Stimulated activated naive B cell treated with anti-CD40 and anti-IgM and Interleukin-4, amounts not matched to agents 10 μg/mL and 1 μg/mL and 100 μg/mL, for 72 hours (primary cell): Measurements from ENCODE around the gene SIGLEC10.
"Not testable (repeated sequence)": the region's sequence is repeated elsewhere in the genome, so short reads cannot be mapped to it uniquely, and the experiment has no call there.

ENCODE experiments used
- ATAC-seq, 2 donors: fragments of 150-1000 bp; cut with Tn5 transposase; replicated peaks; 2 replicates each; pipeline ENCODE4 v1.10.0; 2021; ENCODE audit warnings: moderate library complexity in 1 of 2
- DNase-seq: peaks from one replicate; pipeline ENCODE4 v3.0.0; 2021
- H3K27ac Mint-ChIP-seq: one replicate; pipeline ENCODE4 v1.8.0; 2022; ENCODE audit warnings: mild to moderate bottlenecking, mixed read lengths
- H3K27me3 Mint-ChIP-seq, 2 donors: one replicate each; pipeline ENCODE4 v1.8.0; 2022; ENCODE audit warnings: mixed read lengths in 2 of 2
- H3K36me3 Mint-ChIP-seq, 2 donors: one replicate each; pipeline ENCODE4 v1.8.0; 2022; ENCODE audit warnings: mixed read lengths in 2 of 2, mild to moderate bottlenecking in 1 of 2
- H3K4me1 Mint-ChIP-seq, 2 donors: one replicate each; pipeline ENCODE4 v1.8.0; 2022; ENCODE audit warnings: mixed read lengths in 2 of 2, mild to moderate bottlenecking in 1 of 2
- H3K4me3 Mint-ChIP-seq, 2 donors: one replicate each; pipeline ENCODE4 v1.8.0; 2022; ENCODE audit warnings: mild to moderate bottlenecking in 2 of 2, mixed read lengths in 2 of 2, moderate library complexity in 1 of 2
- H3K9me3 Mint-ChIP-seq, 2 donors: one replicate each; pipeline ENCODE4 v1.8.0; 2022; ENCODE audit warnings: mixed read lengths in 2 of 2, mild to moderate bottlenecking in 1 of 2

Gene SIGLEC10

GRCh38 chr19:51421229-51422052, 4.0 kb upstream of the SIGLEC10 start:
- Mint-ChIP-seq H3K9me3 (peaks cover 0 to 3% of the 10 kb centered on the region in 2 donors), H3K27me3 (peaks cover 5 to 8% of the 10 kb centered on the region in 2 donors), H3K4me1 (peaks cover 32 to 54% of the 10 kb centered on the region in 2 donors), H3K27ac (peak overlapping the region; percentile 69), H3K4me3 (peak overlapping the region; percentile 36 to 76), H3K36me3 (peaks cover 2 to 5% of the 10 kb centered on the region in 2 donors)
- DNase-seq: no peak
- ATAC-seq: no peak

DNA sequence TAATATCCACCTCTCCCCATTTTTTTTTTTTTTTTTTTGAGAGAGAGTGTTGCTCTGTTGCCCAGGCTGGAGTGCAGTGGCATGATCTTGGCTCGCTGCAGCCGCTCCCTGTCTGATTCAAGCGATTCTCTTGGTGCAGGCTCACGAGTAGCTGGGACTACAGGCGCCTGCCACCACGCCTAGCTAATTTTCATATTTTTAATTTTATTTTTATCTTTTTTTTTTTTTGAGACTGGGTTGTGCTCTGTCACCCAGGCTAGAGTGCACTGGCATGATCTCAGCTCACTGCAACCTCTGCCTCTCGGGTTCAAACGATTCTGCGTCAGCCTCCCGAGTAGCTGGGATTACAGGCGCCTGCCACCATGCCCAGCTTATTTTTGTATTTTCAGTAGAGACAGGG, 3.1 kb upstream of the SIGLEC10 start:
- not testable (repeated sequence) for ATAC-seq, H3K36me3 Mint-ChIP-seq, DNase-seq, H3K4me3 Mint-ChIP-seq, H3K27ac Mint-ChIP-seq, H3K27me3 Mint-ChIP-seq, H3K9me3 Mint-ChIP-seq
- peaks cover 36 to 62% of the 10 kb centered on the region in 2 donors for H3K4me1 Mint-ChIP-seq

DNA sequence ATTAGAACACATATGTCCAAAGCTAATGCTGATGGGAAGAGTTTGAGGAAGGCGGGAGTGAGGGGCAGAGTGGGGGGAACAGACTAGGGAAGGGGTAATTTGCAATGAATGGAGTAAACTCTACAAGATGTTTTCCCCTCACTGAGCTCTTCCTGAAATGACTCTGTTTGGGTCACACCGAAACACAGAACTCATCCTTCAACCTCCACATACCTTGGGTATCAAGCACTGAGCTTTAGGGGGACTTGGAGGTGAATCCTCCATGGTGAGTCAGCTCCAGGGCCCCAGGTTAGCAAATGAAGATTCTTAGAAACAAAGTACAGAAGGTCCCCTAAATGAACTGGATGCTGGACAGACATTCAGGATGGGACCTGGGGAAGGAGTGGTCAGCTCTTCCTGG, 1.3 kb upstream of the SIGLEC10 start:
- ATAC-seq (peak; percentile 4 to 38), DNase-seq (peak; percentile 43)
- Mint-ChIP-seq H3K9me3 (peaks cover 0 to 3% of the 10 kb centered on the region in 2 donors), H3K27me3 (peaks cover 5 to 8% of the 10 kb centered on the region in 2 donors), H3K4me1 (peaks cover 45 to 78% of the 10 kb centered on the region in 2 donors), H3K27ac (peak overlapping the region; percentile 85), H3K4me3 (peak overlapping the region; percentile 3 to 29), H3K36me3 (peaks cover 14 to 20% of the 10 kb centered on the region in 2 donors)

DNA sequence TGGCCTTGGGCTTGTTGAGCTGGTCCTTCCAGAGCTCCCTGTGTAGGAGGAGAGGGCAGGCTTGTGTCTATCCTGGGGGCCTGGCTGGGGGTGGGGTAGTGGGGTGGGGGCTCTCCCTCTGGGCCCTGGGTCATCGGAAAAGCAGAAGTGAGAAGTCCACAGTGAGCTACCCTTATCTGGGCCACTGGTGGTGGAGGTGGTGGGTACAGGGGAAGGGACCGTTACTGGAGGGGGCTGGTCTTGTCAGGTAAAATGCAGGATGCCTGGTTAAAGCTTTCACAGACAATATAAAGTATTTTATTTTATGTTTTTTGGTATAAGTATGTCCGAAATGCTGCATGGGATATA, 342 bp upstream of the SIGLEC10 start:
- Mint-ChIP-seq H3K27ac (peak overlapping the region; percentile 96), H3K4me1 (peaks cover 45 to 86% of the 10 kb centered on the region in 2 donors), H3K36me3 (peaks cover 16 to 29% of the 10 kb centered on the region in 2 donors), H3K9me3 (peaks cover 0 to 3% of the 10 kb centered on the region in 2 donors), H3K27me3 (peaks cover 4 to 5% of the 10 kb centered on the region in 2 donors), H3K4me3 (peak overlapping the region; percentile 91 to 97)
- ATAC-seq (peak; percentile 67 to 76), DNase-seq (no peak)

GRCh38 chr19:51416422-51416821, 1.0 kb downstream of the SIGLEC10 start:
- not testable (repeated sequence) for H3K9me3 Mint-ChIP-seq, ATAC-seq, DNase-seq, H3K27me3 Mint-ChIP-seq
- Mint-ChIP-seq H3K27ac (peak overlapping the region; percentile 96), H3K36me3 (peaks cover 22 to 38% of the 10 kb centered on the region in 2 donors), H3K4me1 (peaks cover 41 to 85% of the 10 kb centered on the region in 2 donors), H3K4me3 (peak overlapping the region; percentile 91 to 97)

DNA sequence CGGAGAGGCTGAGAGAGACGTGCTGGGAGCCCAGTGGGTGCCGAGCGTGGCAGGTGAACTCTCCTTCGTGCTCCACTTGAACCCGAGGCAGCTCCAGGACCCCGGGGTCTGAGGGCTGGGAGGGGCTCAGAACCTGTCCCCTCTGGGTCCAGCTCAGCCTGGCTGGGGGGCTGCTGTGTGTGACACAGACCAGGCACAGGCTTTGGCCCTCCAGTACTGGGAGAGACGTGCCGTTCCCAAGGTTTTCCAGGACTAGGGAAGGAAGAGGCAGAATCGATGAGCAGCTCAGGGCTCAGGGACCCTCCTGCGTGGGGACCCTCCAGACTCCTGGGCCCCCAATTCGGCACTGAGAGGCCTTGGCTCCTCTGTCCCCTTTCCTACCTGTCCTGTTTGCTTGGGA, 2.3 kb downstream of the SIGLEC10 start:
- H3K27me3 Mint-ChIP-seq: no peaks in the 10 kb centered on the region
- H3K36me3 Mint-ChIP-seq: peaks cover 33 to 47% of the 10 kb centered on the region in 2 donors
- DNase-seq: no peak
- ATAC-seq: no peak
- H3K4me3 Mint-ChIP-seq: peak overlapping the region; percentile 29 to 97
- peaks cover 36 to 76% of the 10 kb centered on the region in 2 donors for H3K4me1 Mint-ChIP-seq
- no peak overlapping the region for H3K27ac Mint-ChIP-seq
- peaks cover 0 to 2% of the 10 kb centered on the region in 2 donors for H3K9me3 Mint-ChIP-seq

- H3K4me1 Mint-ChIP-seq: peaks cover 23 to 74% of the 10 kb centered on the region in 2 donors
- no peaks in the 10 kb centered on the region for H3K27me3 Mint-ChIP-seq
- no peak for ATAC-seq
These were observed 6.3 kb downstream of the SIGLEC10 start for GRCh38 chr19:51410950-51411748.

GRCh38 chr19:51407511-51408131, 9.8 kb downstream of the SIGLEC10 start:
- no peak overlapping the region for H3K27ac Mint-ChIP-seq
- peaks cover 12 to 43% of the 10 kb centered on the region in 2 donors for H3K4me1 Mint-ChIP-seq
- H3K36me3 Mint-ChIP-seq: peaks cover 18 to 20% of the 10 kb centered on the region in 2 donors
- H3K9me3 Mint-ChIP-seq: peaks cover 3 to 7% of the 10 kb centered on the region in 2 donors
- H3K4me3 Mint-ChIP-seq: no peak overlapping the region
- H3K27me3 Mint-ChIP-seq: no peaks in the 10 kb centered on the region
- ATAC-seq: peak; percentile 59 to 63
- no peak for DNase-seq

More at GRCh38 chr19:51410950-51411748, 6.3 kb downstream of the SIGLEC10 start:
- Mint-ChIP-seq H3K27ac (peak overlapping the region; percentile 47), H3K36me3 (peaks cover 31 to 44% of the 10 kb centered on the region in 2 donors), H3K9me3 (no peaks in the 10 kb centered on the region), H3K4me3 (no peak overlapping the region)
- DNase-seq: no peak

DNA sequence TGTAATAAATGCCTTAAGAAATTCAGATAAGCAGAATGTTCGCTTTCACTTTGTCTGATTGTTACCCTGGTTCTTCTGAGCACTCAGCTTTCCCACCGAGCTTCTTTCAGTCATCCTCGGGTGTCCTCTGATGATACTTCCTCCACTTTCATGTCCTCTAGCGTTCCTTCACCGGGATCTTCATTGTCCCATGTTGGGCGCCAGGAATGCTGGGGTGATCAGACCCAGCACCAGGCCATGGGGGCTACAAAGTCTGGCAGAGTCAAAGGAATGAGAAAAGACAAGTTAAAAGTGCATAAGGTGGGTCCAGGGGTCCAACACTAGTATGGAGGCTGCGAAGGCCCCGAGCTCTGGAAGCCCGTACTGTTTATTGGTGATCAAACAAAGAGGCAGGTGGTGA, 15.3 kb downstream of the SIGLEC10 start:
- Mint-ChIP-seq H3K4me3 (no peak overlapping the region), H3K4me1 (peaks cover 3 to 17% of the 10 kb centered on the region in 2 donors), H3K36me3 (peaks cover 8 to 14% of the 10 kb centered on the region in 2 donors), H3K27ac (peak overlapping the region; percentile 16), H3K9me3 (peaks cover 10 to 15% of the 10 kb centered on the region in 2 donors), H3K27me3 (no peaks in the 10 kb centered on the region)
- DNase-seq (no peak), ATAC-seq (no peak)

DNA sequence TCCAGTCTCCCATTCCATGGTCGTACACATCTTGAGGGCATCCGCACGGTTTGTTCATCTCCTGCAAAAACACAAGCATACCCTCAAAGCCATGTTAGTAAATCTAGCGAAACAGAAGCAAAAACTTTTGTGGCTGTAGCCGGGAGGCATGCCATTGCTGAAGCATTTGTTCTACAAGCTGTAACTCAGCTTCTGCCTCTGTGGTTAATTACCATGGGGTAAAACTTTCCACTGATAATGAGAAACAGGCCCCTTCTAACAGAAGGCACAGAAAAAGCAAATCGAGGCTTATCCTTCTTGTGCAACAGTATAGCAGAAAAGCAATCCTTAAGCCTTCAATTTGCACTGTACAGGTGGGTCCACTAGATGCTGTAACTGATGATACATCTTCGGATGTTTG, 17.5 kb downstream of the SIGLEC10 start:
- not testable (repeated sequence) for H3K27me3 Mint-ChIP-seq, ATAC-seq, H3K4me3 Mint-ChIP-seq, DNase-seq, H3K27ac Mint-ChIP-seq
- peaks cover 4 to 26% of the 10 kb centered on the region in 2 donors for H3K4me1 Mint-ChIP-seq
- H3K36me3 Mint-ChIP-seq: peaks cover 8 to 15% of the 10 kb centered on the region in 2 donors
- H3K9me3 Mint-ChIP-seq: peaks cover 11 to 17% of the 10 kb centered on the region in 2 donors

- Mint-ChIP-seq H3K9me3 (peaks cover 13 to 19% of the 10 kb centered on the region in 2 donors), H3K4me3 (no peak overlapping the region), H3K4me1 (peaks cover 8 to 33% of the 10 kb centered on the region in 2 donors), H3K27me3 (no peaks in the 10 kb centered on the region), H3K27ac (no peak overlapping the region), H3K36me3 (peaks cover 8 to 17% of the 10 kb centered on the region in 2 donors)
- DNase-seq (no peak), ATAC-seq (no peak)
These were observed 18.2 kb downstream of the SIGLEC10 start for GRCh38 chr19:51399231-51399630.

DNA sequence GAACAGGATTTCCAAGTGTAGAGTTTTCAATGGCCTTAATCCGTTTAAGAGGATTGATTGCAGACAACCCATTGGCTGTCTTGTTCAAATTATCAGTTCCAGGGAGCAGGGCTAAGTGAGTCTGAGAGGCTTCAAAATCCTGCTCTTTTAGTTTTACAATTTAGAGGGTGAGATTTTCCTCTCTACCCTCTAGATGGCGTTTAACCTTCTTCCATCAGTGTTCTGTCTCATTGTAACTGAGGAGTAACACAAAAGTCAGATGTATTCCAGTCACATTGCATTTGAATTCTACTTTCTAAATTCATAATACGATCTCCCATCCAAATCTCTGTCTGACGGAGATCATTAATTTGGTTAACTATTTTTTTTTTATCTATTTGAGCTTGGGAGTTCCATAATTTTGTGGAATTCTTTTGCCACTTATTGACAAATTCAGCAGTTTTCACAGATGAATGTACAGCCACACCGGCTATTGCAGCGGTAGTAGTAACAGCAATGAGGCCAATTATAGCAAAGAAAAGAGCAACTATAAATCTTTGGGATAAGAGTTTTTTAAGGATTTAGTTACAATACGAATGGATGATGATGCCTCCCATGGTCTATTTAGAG, 19.2 kb downstream of the SIGLEC10 start:
- no peak for ATAC-seq
- no peaks in the 10 kb centered on the region for H3K27me3 Mint-ChIP-seq
- no peak overlapping the region for H3K4me3 Mint-ChIP-seq
- H3K9me3 Mint-ChIP-seq: peaks cover 13 to 16% of the 10 kb centered on the region in 2 donors
- no peak for DNase-seq
- peaks cover 11 to 39% of the 10 kb centered on the region in 2 donors for H3K4me1 Mint-ChIP-seq
- peaks cover 8 to 17% of the 10 kb centered on the region in 2 donors for H3K36me3 Mint-ChIP-seq
- no peak overlapping the region for H3K27ac Mint-ChIP-seq

GRCh38 chr19:51397453-51397852, 20.0 kb downstream of the SIGLEC10 start:
- Mint-ChIP-seq H3K4me1 (peaks cover 14 to 46% of the 10 kb centered on the region in 2 donors), H3K36me3 (peaks cover 8 to 11% of the 10 kb centered on the region in 2 donors), H3K9me3 (peaks cover 11 to 12% of the 10 kb centered on the region in 2 donors)
- H3K4me3 Mint-ChIP-seq, H3K27me3 Mint-ChIP-seq, H3K27ac Mint-ChIP-seq, DNase-seq, ATAC-seq: not testable (repeated sequence)
